A673 (cell line): ENCODE measurements around the gene NLRP12. TPM values are rescaled to one million over a fixed set of nuclear protein-coding genes. Genes with fewer than 3 reads are reported as not detected.

Experiments
- BruUV-seq: library from RNA; stranded (reverse); fragments of 400-500 nt; replicated peaks from 2 replicates; lab custom pipeline; 2021; lab: Mats Ljungman, UMichigan
- CTCF ChIA-PET: fragments of 300-600 bp; sonication (Branson Sonifier 250); formaldehyde crosslinking; loops from one replicate; lab custom pipeline; 2022; ENCODE audit warnings: antibody characterized with exemption; lab: Charles Lee
- POLR2A ChIA-PET: fragments of 300-600 bp; sonication (Branson Sonifier 250); formaldehyde crosslinking; loops from one replicate; lab custom pipeline; 2022; ENCODE audit warnings: antibody characterized with exemption; ENCODE audit not compliant: low non-redundant PET; lab: Charles Lee
- DNase-seq: peaks from one replicate; pipeline ENCODE4 v3.0.0-alpha.2; 2015; ENCODE audit warnings: low spot score
- H3K27ac ChIP-seq: fragments of 200-600 bp; sonication (generic); 2 replicates; pipeline ENCODE4 v1.5.1; 2016; ENCODE audit warnings: mixed run types, low read depth, mild to moderate bottlenecking, mixed read lengths, antibody characterized with exemption, low read length; ENCODE audit not compliant: poor library complexity, severe bottlenecking
- H3K27me3 ChIP-seq: fragments of 200-600 bp; sonication (generic); replicated peaks from 2 replicates; pipeline ENCODE4 v1.6.1; 2017; ENCODE audit warnings: mixed run types, low read depth, mild to moderate bottlenecking, mixed read lengths, antibody characterized with exemption, low read length; ENCODE audit not compliant: insufficient read depth, poor library complexity
- H3K36me3 ChIP-seq: fragments of 200-600 bp; sonication (generic); 2 replicates; pipeline ENCODE4 v1.6.1; 2016; ENCODE audit warnings: mixed run types, mild to moderate bottlenecking, mixed read lengths, antibody characterized with exemption, low read length; ENCODE audit not compliant: insufficient read depth, poor library complexity, severe bottlenecking
- H3K4me1 ChIP-seq: fragments of 200-600 bp; sonication (generic); 2 replicates; pipeline ENCODE4 v1.6.1; 2017; ENCODE audit warnings: mixed run types, mild to moderate bottlenecking, mixed read lengths, antibody characterized with exemption, low read length; ENCODE audit not compliant: insufficient read depth, poor library complexity, severe bottlenecking
- H3K4me3 ChIP-seq: fragments of 200-600 bp; sonication (generic); 2 replicates; pipeline ENCODE4 v1.5.1; 2016; ENCODE audit warnings: low read depth, mixed run types, mild to moderate bottlenecking, mixed read lengths, low read length; ENCODE audit not compliant: poor library complexity, severe bottlenecking
- H3K9me3 ChIP-seq: fragments of 200-600 bp; sonication (generic); 2 replicates; pipeline ENCODE4 v1.6.1; 2016; ENCODE audit warnings: mixed run types, low read depth, mild to moderate bottlenecking, mixed read lengths, antibody characterized with exemption, low read length; ENCODE audit not compliant: poor library complexity, severe bottlenecking
- EZH2 ChIP-seq: fragments of 200-600 bp; sonication (generic); IDR thresholded peaks from 2 replicates; pipeline ENCODE4 v1.6.1; 2017; ENCODE audit warnings: borderline replicate concordance, low read depth, mild to moderate bottlenecking, mixed read lengths, antibody characterized with exemption, low read length; ENCODE audit not compliant: poor library complexity, severe bottlenecking
- intact Hi-C: fragments of 100-400 bp; cut with micrococcal nuclease; formaldehyde crosslinking; loops from one replicate; pipeline ENCODE4 v1.10.0; 2022; ENCODE audit not compliant: unreplicated experiment
- total RNA-seq: library from RNA; stranded (reverse); gene quantifications from 2 replicates; pipeline ENCODE4 v1.2.3, GENCODE V29; 2021
- TF ChIP-seq, protein P1 (sequence below): fragments of 300-800, 200-600 bp; sonication (generic); conservative IDR thresholded peaks from 2 replicates; pipeline ENCODE4 v1.5.1; 2017; ENCODE audit warnings: low read depth, mild to moderate bottlenecking, antibody characterized with exemption, low read length, moderate library complexity, mixed read lengths

The NLRP12 gene
- total RNA-seq, 1 experiment from 2014 or later: not detected

DNA sequence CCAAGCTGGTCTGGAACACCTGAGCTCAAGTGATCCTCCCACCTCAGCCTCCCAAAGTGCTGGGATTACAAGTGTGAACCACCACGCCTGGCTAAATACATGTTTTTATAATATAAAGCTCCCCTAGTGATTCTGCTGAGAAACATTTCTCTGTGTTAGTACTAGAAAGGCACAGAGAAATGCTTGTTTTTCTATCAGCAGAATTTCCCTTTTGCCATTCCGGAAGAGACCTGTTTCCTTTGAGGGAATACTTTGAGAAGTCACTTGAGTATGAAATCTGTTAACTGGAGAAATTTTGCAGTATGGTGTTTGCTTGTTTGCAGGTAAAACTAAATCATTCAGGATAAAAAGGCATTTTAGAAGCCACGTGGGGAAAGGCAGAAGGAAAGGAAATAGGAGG is 4.4 kb upstream of the NLRP12 start:
- BruUV-seq: no TSS peak

DNA sequence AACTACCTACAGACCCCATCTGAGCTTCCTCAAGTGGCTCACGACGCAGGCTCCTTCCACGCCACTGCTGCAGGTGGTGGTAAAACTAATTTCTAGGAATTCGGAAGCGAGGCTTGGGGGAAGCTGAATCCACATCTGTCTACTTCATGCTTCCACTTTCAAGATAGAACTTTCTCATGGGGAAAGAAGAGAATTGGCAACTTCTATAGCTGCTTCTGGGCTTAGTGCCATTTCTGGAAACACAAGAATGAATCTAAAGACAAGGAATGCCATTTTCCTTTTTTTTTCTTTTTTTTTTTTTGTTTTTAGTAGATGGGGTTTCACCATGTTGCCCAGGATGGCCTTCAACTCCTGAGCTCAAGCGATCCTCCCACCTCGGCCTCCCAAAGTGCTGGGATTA is 2.8 kb upstream of the NLRP12 start:
- intact Hi-C loops: no loop called here

More for the DNA sequence above, 4.4 kb upstream of the NLRP12 start:
- Histone ChIP-seq H3K9me3 (no peaks in the 10 kb centered on the region), H3K4me3 (no peak overlapping the region), H3K27ac (no peak overlapping the region), H3K27me3 (no peaks in the 10 kb centered on the region), H3K4me1 (no peaks in the 10 kb centered on the region), H3K36me3 (no peaks in the 10 kb centered on the region)
- TF ChIP-seq EZH2: no peak
- intact Hi-C loops: no loop called here
- DNase-seq: no peak
- CTCF ChIA-PET: no interaction called here
- POLR2A ChIA-PET: no interaction called here

DNA sequence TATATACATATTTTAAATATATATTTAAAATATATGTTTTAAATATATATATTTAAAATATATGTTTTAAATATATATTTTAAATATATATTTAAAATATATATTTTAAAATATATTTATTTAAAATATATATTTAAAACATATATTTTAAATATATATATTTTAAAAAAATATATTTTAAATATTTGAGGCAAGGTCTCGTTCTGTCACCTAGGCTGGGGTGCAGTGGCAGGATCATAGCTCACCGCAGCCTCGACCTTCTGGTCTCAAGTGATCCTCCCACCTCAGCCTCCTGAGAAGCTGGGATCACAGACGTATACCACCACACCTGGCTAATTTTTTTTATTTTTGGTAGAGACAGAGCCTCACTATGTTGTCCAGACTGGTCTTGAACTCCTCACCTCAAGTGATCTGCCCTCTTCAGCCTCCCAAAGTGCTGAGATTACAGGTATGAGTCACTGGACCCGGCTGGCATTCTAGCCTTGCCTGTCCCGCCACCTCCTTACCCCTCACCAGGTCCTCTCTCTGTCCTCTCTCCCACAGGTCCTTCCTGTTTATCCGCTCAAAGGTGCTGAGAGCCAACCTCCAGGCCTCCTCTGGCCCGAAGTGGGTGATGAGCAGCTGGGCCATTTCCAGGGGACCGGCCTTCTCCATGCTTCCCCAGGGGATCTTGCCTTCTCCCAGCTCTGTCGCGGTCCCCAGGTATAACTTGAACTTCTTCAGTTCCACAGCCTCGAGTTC is 564 bp downstream of the NLRP12 start:
- H3K4me1 ChIP-seq: no peaks in the 10 kb centered on the region
- no peaks in the 10 kb centered on the region for H3K36me3 ChIP-seq
- DNase-seq: no peak
- H3K27ac ChIP-seq: no peak overlapping the region
- intact Hi-C loops: no loop called here
- ChIA-PET CTCF (no interaction called here), POLR2A (no interaction called here)
- TF ChIP-seq, protein P1, sequence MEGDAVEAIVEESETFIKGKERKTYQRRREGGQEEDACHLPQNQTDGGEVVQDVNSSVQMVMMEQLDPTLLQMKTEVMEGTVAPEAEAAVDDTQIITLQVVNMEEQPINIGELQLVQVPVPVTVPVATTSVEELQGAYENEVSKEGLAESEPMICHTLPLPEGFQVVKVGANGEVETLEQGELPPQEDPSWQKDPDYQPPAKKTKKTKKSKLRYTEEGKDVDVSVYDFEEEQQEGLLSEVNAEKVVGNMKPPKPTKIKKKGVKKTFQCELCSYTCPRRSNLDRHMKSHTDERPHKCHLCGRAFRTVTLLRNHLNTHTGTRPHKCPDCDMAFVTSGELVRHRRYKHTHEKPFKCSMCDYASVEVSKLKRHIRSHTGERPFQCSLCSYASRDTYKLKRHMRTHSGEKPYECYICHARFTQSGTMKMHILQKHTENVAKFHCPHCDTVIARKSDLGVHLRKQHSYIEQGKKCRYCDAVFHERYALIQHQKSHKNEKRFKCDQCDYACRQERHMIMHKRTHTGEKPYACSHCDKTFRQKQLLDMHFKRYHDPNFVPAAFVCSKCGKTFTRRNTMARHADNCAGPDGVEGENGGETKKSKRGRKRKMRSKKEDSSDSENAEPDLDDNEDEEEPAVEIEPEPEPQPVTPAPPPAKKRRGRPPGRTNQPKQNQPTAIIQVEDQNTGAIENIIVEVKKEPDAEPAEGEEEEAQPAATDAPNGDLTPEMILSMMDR: no peak
- TF ChIP-seq EZH2: no peak
- no peak overlapping the region for H3K4me3 ChIP-seq
- no TSS peak for BruUV-seq
- no peaks in the 10 kb centered on the region for H3K9me3 ChIP-seq
- H3K27me3 ChIP-seq: no peaks in the 10 kb centered on the region

More for the DNA sequence above, 2.8 kb upstream of the NLRP12 start:
- Histone ChIP-seq H3K36me3 (no peaks in the 10 kb centered on the region), H3K27me3 (no peaks in the 10 kb centered on the region), H3K27ac (no peak overlapping the region), H3K9me3 (no peaks in the 10 kb centered on the region), H3K4me1 (no peaks in the 10 kb centered on the region), H3K4me3 (no peak overlapping the region)
- TF ChIP-seq EZH2: no peak
- TF ChIP-seq, protein P1: no peak
- no peak for DNase-seq
- ChIA-PET CTCF (interaction anchor here (0.6 kb wide), 1 partner anchor 18 kb away, joined by 4 read pairs; no protein-coding TSS in a partner anchor), POLR2A (no interaction called here)
- BruUV-seq: no TSS peak
